Panc1 (cell line): Measurements from ENCODE around the gene USP43. TPM values are rescaled to one million over a fixed set of nuclear protein-coding genes. Genes with fewer than 3 reads are reported as not detected.
A peak's percentile ranks its signal among the peaks of the same experiment; 100 is the strongest.

ENCODE experiments used
- ATAC-seq: fragments of 200-7000 bp; cut with Tn5 transposase; 2 replicates; pipeline ENCODE4 v1.9.1; 2020; ENCODE audit warnings: mild to moderate bottlenecking, moderate library complexity
- BruUV-seq: library from RNA; stranded (reverse); fragments of 400-500 nt; replicated peaks from 2 replicates; lab custom pipeline; 2021; lab: Mats Ljungman, UMichigan
- CTCF ChIA-PET: fragments of 300-600 bp; sonication (Branson Sonifier 250); formaldehyde crosslinking; loops from one replicate; lab custom pipeline; 2022; ENCODE audit warnings: antibody characterized with exemption; lab: Charles Lee
- POLR2A ChIA-PET: fragments of 300-600 bp; sonication (Branson Sonifier 250); formaldehyde crosslinking; loops from one replicate; lab custom pipeline; 2022; ENCODE audit warnings: antibody characterized with exemption; lab: Charles Lee
- DNase-seq: peaks from one replicate; pipeline ENCODE4 v3.0.0-alpha.2; 2010; ENCODE audit warnings: low read depth, low spot score
- H3K27ac ChIP-seq: 2 replicates; pipeline ENCODE4 v1.5.1; 2011; ENCODE audit warnings: mild to moderate bottlenecking, low read length, inconsistent platforms
- H3K27me3 ChIP-seq: fragments of 200-500 bp; sonication (Bioruptor generic); 2 replicates; pipeline ENCODE4 v1.6.0; 2014; ENCODE audit warnings: low read length, inconsistent platforms; ENCODE audit not compliant: control insufficient read depth, insufficient read depth
- H3K36me3 ChIP-seq: fragments of 200-500 bp; sonication (Bioruptor generic); 2 replicates; pipeline ENCODE4 v1.5.1; 2014; ENCODE audit warnings: inconsistent platforms, mild to moderate bottlenecking, low read length, moderate library complexity; ENCODE audit not compliant: control insufficient read depth, insufficient read depth
- H3K4me1 ChIP-seq: 2 replicates; pipeline ENCODE4 v1.5.1; 2011; ENCODE audit warnings: inconsistent platforms, mild to moderate bottlenecking, low read length, moderate library complexity; ENCODE audit not compliant: control insufficient read depth, insufficient read depth
- H3K4me3 ChIP-seq, 2 experiments: 2 replicates each; pipeline ENCODE4 v1.5.1; 2011 to 2012; ENCODE audit warnings: low read depth in 2 of 2, low read length in 2 of 2, mild to moderate bottlenecking in 2 of 2, inconsistent platforms in 1 of 2, moderate library complexity in 1 of 2
- H3K9me3 ChIP-seq: fragments of 200-500 bp; sonication (Bioruptor generic); 2 replicates; pipeline ENCODE4 v1.5.1; 2014; ENCODE audit warnings: low read depth, mild to moderate bottlenecking, inconsistent platforms, low read length, moderate library complexity; ENCODE audit not compliant: control insufficient read depth, insufficient read depth
- CTCF ChIP-seq: fragments of 450-650 bp; IDR thresholded peaks from 2 replicates; pipeline ENCODE4 v1.5.1; 2017; ENCODE audit warnings: mild to moderate bottlenecking
- POLR2AphosphoS5 ChIP-seq: IDR thresholded peaks from 2 replicates; pipeline ENCODE4 v1.6.1; 2012; ENCODE audit warnings: mild to moderate bottlenecking, low read depth, low read length, moderate library complexity
- REST ChIP-seq, 2 experiments: IDR thresholded peaks; 2 replicates each; pipeline ENCODE4 v1.6.1; 2011 to 2012; ENCODE audit warnings: low read depth in 2 of 2, control low read depth in 1 of 2, low read length in 1 of 2, mild to moderate bottlenecking in 1 of 2, moderate library complexity in 1 of 2; ENCODE audit not compliant: insufficient read depth in 1 of 2
- SIN3A ChIP-seq: IDR thresholded peaks from 2 replicates; pipeline ENCODE4 v1.6.1; 2012; ENCODE audit warnings: low read depth, mild to moderate bottlenecking, low read length, moderate library complexity, borderline replicate concordance; ENCODE audit not compliant: insufficient read depth
- TCF7L2 ChIP-seq: IDR thresholded peaks from 2 replicates; pipeline ENCODE4 v1.6.1; 2011; ENCODE audit warnings: mild to moderate bottlenecking, low read depth, low read length, inconsistent platforms
- in situ Hi-C: cut with HindIII; loops from 2 replicates; pipeline ENCODE4 v1.10.0; 2016; ENCODE audit warnings: low sequenced_read_pairs, low pct_unique_long_range_greater_than_20kb
- intact Hi-C: fragments of 100-400 bp; cut with micrococcal nuclease; formaldehyde crosslinking; loops from one replicate; pipeline ENCODE4 v1.10.0; 2022; ENCODE audit not compliant: unreplicated experiment
- total RNA-seq: library from RNA; stranded (reverse); gene quantifications from one replicate; pipeline ENCODE4 v1.2.1, GENCODE V29; 2021; ENCODE audit not compliant: unreplicated experiment

The USP43 gene
- total RNA-seq, 1 experiment from 2014 or later: 7.3 TPM

- H3K27ac ChIP-seq: peak overlapping the region; percentile 23; the same call in 1 of the 2 replicates
- intact Hi-C loops: loop anchor here (2.0 kb wide), 1 partner anchor 100 kb away; the partner anchor contains the start of gene CFAP52
- H3K4me1 ChIP-seq: no peaks in the 10 kb centered on the region
- DNase-seq (peak; percentile 92), ATAC-seq (peak; percentile 97)
- H3K9me3 ChIP-seq: peaks cover 9% of the 10 kb centered on the region; the same call in 1 of the 2 replicates
- in situ Hi-C loops: no loop called here
- no peak overlapping the region for H3K4me3 ChIP-seq
- ChIA-PET CTCF (no interaction called here), POLR2A (interaction anchor here (0.5 kb wide), 1 partner anchor 105 kb away, joined by 6 read pairs; no protein-coding TSS in a partner anchor)
- no TSS peak for BruUV-seq
- no peaks in the 10 kb centered on the region for H3K27me3 ChIP-seq
- no peaks in the 10 kb centered on the region; the same call in 1 of the 2 replicates for H3K36me3 ChIP-seq
- TF ChIP-seq CTCF: no peak
- no peak for TF ChIP-seq REST (IDR thresholded peaks at IDR 0.05; ENCODE audit: insufficient read depth in 1 of 2, low read depth in 2 of 2, low read length in 1 of 2)
- no peak for TF ChIP-seq POLR2AphosphoS5
- no peak for TF ChIP-seq TCF7L2
- TF ChIP-seq SIN3A: no peak
Observed at GRCh38 chr17:9676820-9677310, 31.5 kb downstream of the USP43 start.

DNA sequence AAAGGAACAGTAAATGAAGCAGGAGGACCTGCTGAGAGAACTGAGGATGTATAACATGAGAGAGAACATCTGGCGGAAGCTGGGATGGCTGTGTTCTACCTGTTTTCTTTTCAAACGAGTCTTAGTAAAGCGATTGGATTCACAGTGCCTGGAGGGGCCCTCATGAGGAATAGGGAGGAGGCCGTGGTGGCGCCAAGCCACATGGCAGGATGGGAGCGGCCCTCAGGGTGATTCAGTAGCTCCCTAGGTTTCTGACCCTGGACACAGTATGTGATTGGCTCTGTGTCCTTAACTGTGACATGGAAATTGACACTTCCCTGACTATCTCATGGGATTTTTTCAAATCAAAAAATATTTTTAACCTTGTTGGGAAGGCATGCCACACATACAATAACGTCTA lies 32.1 kb downstream of the USP43 start:
- Histone ChIP-seq H3K9me3 (peaks cover 9% of the 10 kb centered on the region; the same call in 1 of the 2 replicates), H3K4me3 (no peak overlapping the region), H3K27me3 (no peaks in the 10 kb centered on the region), H3K4me1 (no peaks in the 10 kb centered on the region), H3K36me3 (no peaks in the 10 kb centered on the region; the same call in 1 of the 2 replicates), H3K27ac (no peak overlapping the region; the same call in 1 of the 2 replicates)
- ChIA-PET POLR2A (interaction anchor here (0.5 kb wide), 1 partner anchor 106 kb away, joined by 6 read pairs; no protein-coding TSS in a partner anchor), CTCF (no interaction called here)
- TF ChIP-seq POLR2AphosphoS5: no peak
- TF ChIP-seq CTCF: no peak
- no peak for TF ChIP-seq REST (IDR thresholded peaks at IDR 0.05; ENCODE audit: insufficient read depth in 1 of 2, low read depth in 2 of 2, low read length in 1 of 2)
- no peak for TF ChIP-seq SIN3A
- TF ChIP-seq TCF7L2: no peak
- peak; percentile 61 for ATAC-seq
- BruUV-seq: no TSS peak
- in situ Hi-C loops: no loop called here
- intact Hi-C loops: loop anchor here (2.0 kb wide), 1 partner anchor 101 kb away; the partner anchor contains the start of gene CFAP52
- no peak for DNase-seq
